IMR-90 (cell line): Measurements from ENCODE around the gene FNDC3B. TPM values are rescaled to one million over a fixed set of nuclear protein-coding genes. Genes with fewer than 3 reads are reported as not detected.

Source experiments
- ATAC-seq: fragments of 200-7000 bp; cut with Tn5 transposase; 2 replicates; pipeline ENCODE4 v1.9.1; 2020; ENCODE audit warnings: low read depth, mild to moderate bottlenecking, moderate library complexity
- BruUV-seq: library from RNA; stranded (reverse); fragments of 400-500 nt; replicated peaks from 2 replicates; lab custom pipeline; 2021; lab: Mats Ljungman, UMichigan
- CTCF ChIA-PET: fragments of 300-600 bp; formaldehyde crosslinking; extraction: SDS; loops from one replicate; lab custom pipeline; 2021; ENCODE audit warnings: antibody characterized with exemption; lab: Yijun Ruan, JAX
- POLR2A ChIA-PET: fragments of 300-600 bp; sonication (Branson Sonifier 250); formaldehyde crosslinking; loops from one replicate; lab custom pipeline; 2022; ENCODE audit warnings: antibody characterized with exemption; ENCODE audit not compliant: unreplicated experiment; lab: Charles Lee
- DNase-seq: peaks from one replicate; pipeline ENCODE4 v3.0.0; 2013
- H2AFZ ChIP-seq: replicated peaks from 2 replicates; pipeline ENCODE3; 2013; ENCODE audit warnings: low read length, mild to moderate bottlenecking; ENCODE audit not compliant: poor library complexity
- H2AK5ac ChIP-seq: 2 replicates; pipeline ENCODE4 v1.6.1; 2013; ENCODE audit warnings: low read depth, low read length, inconsistent platforms
- H2AK9ac ChIP-seq: replicated peaks from 2 replicates; pipeline ENCODE3; 2013; ENCODE audit warnings: mild to moderate bottlenecking, low read depth, low read length, moderate library complexity; ENCODE audit not compliant: poor library complexity
- H2BK120ac ChIP-seq: 2 replicates; pipeline ENCODE4 v1.6.1; 2013; ENCODE audit warnings: low read depth, low read length, inconsistent platforms
- H2BK15ac ChIP-seq: 3 replicates; pipeline ENCODE4 v1.6.1; 2013; ENCODE audit warnings: low read depth, low read length, inconsistent platforms
- H2BK20ac ChIP-seq: 2 replicates; pipeline ENCODE4 v1.6.1; 2013; ENCODE audit warnings: low read depth, mild to moderate bottlenecking, inconsistent platforms, low read length, moderate library complexity
- H2BK5ac ChIP-seq: 2 replicates; pipeline ENCODE4 v1.6.1; 2013; ENCODE audit warnings: mild to moderate bottlenecking, low read depth, low read length, inconsistent platforms; ENCODE audit not compliant: poor library complexity, severe bottlenecking
- H3K14ac ChIP-seq: replicated peaks from 2 replicates; pipeline ENCODE4 v1.6.1; 2013; ENCODE audit warnings: low read depth, low read length, inconsistent platforms
- H3K18ac ChIP-seq: 2 replicates; pipeline ENCODE4 v1.6.1; 2013; ENCODE audit warnings: low read depth, low read length, control low read depth
- H3K23ac ChIP-seq: 2 replicates; pipeline ENCODE4 v1.6.1; 2013; ENCODE audit warnings: low read depth, low read length, inconsistent platforms
- H3K27ac ChIP-seq: 2 replicates; pipeline ENCODE4 v1.5.1; 2013; ENCODE audit warnings: mild to moderate bottlenecking, control low read depth, low read length; ENCODE audit not compliant: insufficient read depth
- H3K27me3 ChIP-seq: 2 replicates; pipeline ENCODE4 v1.6.1; 2013; ENCODE audit warnings: low read length; ENCODE audit not compliant: control insufficient read depth, insufficient read depth
- H3K36me3 ChIP-seq: 2 replicates; pipeline ENCODE4 v1.6.1; 2013; ENCODE audit warnings: low read length, mixed read lengths; ENCODE audit not compliant: control insufficient read depth, insufficient read depth
- H3K4ac ChIP-seq: 2 replicates; pipeline ENCODE4 v1.6.1; 2013; ENCODE audit warnings: low read depth, low read length, inconsistent platforms
- H3K4me1 ChIP-seq: 2 replicates; pipeline ENCODE4 v1.6.1; 2013; ENCODE audit warnings: low read length, mixed read lengths; ENCODE audit not compliant: control insufficient read depth, insufficient read depth
- H3K4me2 ChIP-seq: 2 replicates; pipeline ENCODE4 v1.6.1; 2013; ENCODE audit warnings: low read depth, mild to moderate bottlenecking, control low read depth, low read length, moderate library complexity
- H3K4me3 ChIP-seq: 2 replicates; pipeline ENCODE4 v1.5.1; 2013; ENCODE audit warnings: low read depth, mild to moderate bottlenecking, control low read depth, low read length, moderate library complexity; ENCODE audit not compliant: insufficient read depth
- H3K56ac ChIP-seq: 2 replicates; pipeline ENCODE4 v1.6.1; 2013; ENCODE audit warnings: low read length, inconsistent platforms; ENCODE audit not compliant: insufficient read depth; ENCODE audit errors: extremely low read depth
- H3K79me1 ChIP-seq, 2 experiments: 2 replicates each; pipeline ENCODE4 v1.6.1; 2013; ENCODE audit warnings: low read length in 2 of 2, inconsistent platforms in 1 of 2, low read depth in 1 of 2
- H3K9ac ChIP-seq: 2 replicates; pipeline ENCODE4 v1.6.1; 2013; ENCODE audit warnings: low read depth, low read length, control low read depth
- H3K9me1 ChIP-seq: 2 replicates; pipeline ENCODE4 v1.6.1; 2013; ENCODE audit warnings: low read length, inconsistent platforms; ENCODE audit not compliant: insufficient read depth
- H3K9me3 ChIP-seq: 2 replicates; pipeline ENCODE4 v1.6.1; 2013; ENCODE audit warnings: low read length; ENCODE audit not compliant: control insufficient read depth, insufficient read depth
- H4K20me1 ChIP-seq: 2 replicates; pipeline ENCODE4 v1.6.1; 2013; ENCODE audit warnings: low read length, inconsistent platforms; ENCODE audit not compliant: insufficient read depth
- H4K5ac ChIP-seq: 2 replicates; pipeline ENCODE4 v1.6.1; 2013; ENCODE audit warnings: mild to moderate bottlenecking, low read depth, low read length, control low read depth
- H4K8ac ChIP-seq, 2 experiments: 2 replicates each; pipeline ENCODE4 v1.6.1; 2013; ENCODE audit warnings: low read depth in 2 of 2, low read length in 2 of 2, control low read depth in 1 of 2, inconsistent platforms in 1 of 2
- H4K91ac ChIP-seq: 2 replicates; pipeline ENCODE4 v1.6.1; 2013; ENCODE audit warnings: low read depth, low read length, inconsistent platforms; ENCODE audit not compliant: insufficient read depth
- BHLHE40 ChIP-seq: fragments of 150-350 bp; IDR thresholded peaks from 2 replicates; pipeline ENCODE4 v1.6.1; 2016; ENCODE audit warnings: mild to moderate bottlenecking, low read depth, low read length
- CHD1 ChIP-seq: IDR thresholded peaks from 2 replicates; pipeline ENCODE4 v1.6.1; 2012; ENCODE audit warnings: low read depth, low read length, improper control_type of control experiment
- FOS ChIP-seq: fragments of 150-350 bp; IDR thresholded peaks from 2 replicates; pipeline ENCODE4 v1.6.1; 2016; ENCODE audit warnings: low read depth, low read length
- MXI1 ChIP-seq: IDR thresholded peaks from 2 replicates; pipeline ENCODE4 v1.6.1; 2012; ENCODE audit warnings: low read depth, mild to moderate bottlenecking, low read length, moderate library complexity, borderline replicate concordance
- RCOR1 ChIP-seq: IDR thresholded peaks from 2 replicates; pipeline ENCODE4 v1.6.1; 2012; ENCODE audit warnings: mild to moderate bottlenecking, low read length, improper control_type of control experiment; ENCODE audit not compliant: insufficient replicate concordance
- WGBS, 2 experiments: methylation state at CpG; one replicate each; pipeline versions ENCODE4 v1.1.5 to v1.1.7; 2013; ENCODE audit warnings: missing lambda C conversion rate in 2 of 2; ENCODE audit not compliant: insufficient read length in 1 of 2; ENCODE audit errors: extremely low coverage in 2 of 2; 5-methylcytosine and 5-hydroxymethylcytosine counted together
- dilution Hi-C: fragments of 300-500 bp; cut with HindIII; formaldehyde crosslinking; loops from one replicate; pipeline ENCODE4 v1.14.3; 2018; ENCODE audit warnings: low sequenced_read_pairs; ENCODE audit not compliant: unreplicated experiment
- in situ Hi-C: fragments of 300-500 bp; cut with MboI; formaldehyde crosslinking; loops from 3 replicates; pipeline ENCODE4 v1.14.3; 2019; ENCODE audit warnings: low sequenced_read_pairs, inconsistent platforms, mixed read lengths
- intact Hi-C: fragments of 100-400 bp; cut with micrococcal nuclease; formaldehyde crosslinking; loops from 2 replicates; pipeline ENCODE4 v1.10.0; 2022
- polyA plus RNA-seq, 3 experiments: library from polyadenylated mRNA; depleted of rRNA; stranded (reverse); fragments of >200 nt; gene quantifications; 2 replicates each; pipeline ENCODE4 v1.2.3, GENCODE V29; 2012; ENCODE audit warnings: low replicate concordance in 1 of 3
- total RNA-seq: library from RNA; depleted of rRNA; stranded (reverse); fragments of >200 nt; gene quantifications from 2 replicates; pipeline ENCODE4 v1.2.3, GENCODE V29; 2012

Gene FNDC3B
- total and polyA plus RNA-seq, 2 of the 4 experiments (the other 2 are of a cell fraction), result 23.9 to 150 TPM

DNA sequence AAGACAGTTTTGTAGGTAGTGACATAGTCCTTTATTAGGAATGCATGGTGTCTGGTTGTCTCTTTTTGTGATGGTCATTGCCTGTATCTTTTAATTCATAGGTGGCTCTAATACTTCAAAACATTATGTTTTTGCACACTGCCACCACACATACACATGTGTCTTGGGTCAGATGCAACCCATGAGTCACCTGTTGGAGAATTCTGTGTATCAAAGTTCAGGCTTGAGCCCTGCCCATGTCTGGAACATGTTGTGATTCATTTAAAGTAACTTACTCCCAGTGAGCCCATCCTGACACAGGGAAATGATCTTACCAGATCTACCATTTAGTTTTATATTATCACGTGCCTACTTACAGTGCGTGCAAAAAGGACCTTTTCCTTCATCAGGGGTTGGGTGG, 266.2 kb downstream of the FNDC3B start:
- H3K36me3 ChIP-seq, result peaks cover 34% of the 10 kb centered on the region

More for the DNA sequence above, 266.2 kb downstream of the FNDC3B start:
- ChIA-PET CTCF (no interaction called here), POLR2A (no interaction called here)
- no peak overlapping the region for H4K8ac ChIP-seq
- H3K4ac ChIP-seq, result no peak overlapping the region
- H2BK120ac ChIP-seq, result no peak overlapping the region
- dilution Hi-C loops (no loop called here), intact Hi-C loops (no loop called here), in situ Hi-C loops (no loop called here)
- no peak overlapping the region for H3K4me2 ChIP-seq
- no peak overlapping the region; the same call in 1 of the 2 replicates for H3K14ac ChIP-seq
- H3K79me1 ChIP-seq, result peaks cover 11 to 69% of the 10 kb centered on the region in 2 experiments
- H3K9me3 ChIP-seq, result no peaks in the 10 kb centered on the region
- ATAC-seq (peak; percentile 62), DNase-seq (peak; percentile 86)
- H3K9ac ChIP-seq, result no peak overlapping the region
- H4K20me1 ChIP-seq, result peaks cover 23% of the 10 kb centered on the region
- peaks cover 35% of the 10 kb centered on the region for H3K9me1 ChIP-seq
- no peak overlapping the region for H3K18ac ChIP-seq
- no peak overlapping the region for H3K23ac ChIP-seq
- no peak overlapping the region for H4K5ac ChIP-seq
- no peak overlapping the region for H3K4me3 ChIP-seq
- no peak overlapping the region for H4K91ac ChIP-seq
- H2BK20ac ChIP-seq, result no peak overlapping the region
- no peak overlapping the region for H2AK9ac ChIP-seq
- H3K56ac ChIP-seq, result no peak overlapping the region
- peaks cover 17% of the 10 kb centered on the region for H3K4me1 ChIP-seq
- no TSS peak for BruUV-seq
- TF ChIP-seq MXI1, result no peak
- no peak for TF ChIP-seq RCOR1
- TF ChIP-seq BHLHE40, result 0 out of 2 replicates have a peak, but pooled peaks have one; percentile 24
- TF ChIP-seq CHD1, result no peak
- TF ChIP-seq FOS, result peak; percentile 56
- H2BK15ac ChIP-seq, result no peak overlapping the region
- no peak overlapping the region for H3K27ac ChIP-seq
- H2BK5ac ChIP-seq, result peak overlapping the region; percentile 66
- no peak overlapping the region for H2AK5ac ChIP-seq
- no peaks in the 10 kb centered on the region for H3K27me3 ChIP-seq
- no peak overlapping the region for H2AFZ ChIP-seq
- no CpG with 5 or more reads among the region's 2 CpGs for WGBS, 2 experiments
